Small intestine (tissue), 7 donors: ENCODE measurements around the gene DSN1. TPM values are rescaled to one million over a fixed set of nuclear protein-coding genes. Genes with fewer than 3 reads are reported as not detected.

Source experiments
- DNase-seq, 2 donors: peaks; one replicate each; pipeline versions ENCODE4 v3.0.0 to v3.0.0-alpha.2; 2013
- FAIRE-seq: peaks from 2 replicates; lab custom pipeline; 2012; peaks lifted over from hg19 to GRCh38; lab: Jason Lieb, UNC
- H3K27ac ChIP-seq, 3 donors: one replicate each; pipeline ENCODE4 v1.5.1; 2013; ENCODE audit warnings: low read length in 2 of 3, mild to moderate bottlenecking in 2 of 3, control low read depth in 1 of 3, inconsistent platforms in 1 of 3, low read depth in 1 of 3, moderate library complexity in 1 of 3
- H3K27me3 ChIP-seq, 3 donors: one replicate each; pipeline ENCODE4 v1.6.1; 2013; ENCODE audit warnings: low read length in 3 of 3, inconsistent platforms in 1 of 3; ENCODE audit not compliant: control insufficient read depth in 3 of 3, insufficient read depth in 3 of 3
- H3K36me3 ChIP-seq, 3 donors: one replicate each; pipeline ENCODE4 v1.6.1; 2013; ENCODE audit warnings: low read length in 3 of 3, inconsistent platforms in 1 of 3, low read depth in 1 of 3, mild to moderate bottlenecking in 1 of 3, moderate library complexity in 1 of 3; ENCODE audit not compliant: control insufficient read depth in 3 of 3, insufficient read depth in 2 of 3
- H3K4me1 ChIP-seq, 3 donors: one replicate each; pipeline ENCODE4 v1.6.1; 2013; ENCODE audit warnings: low read length in 2 of 3, inconsistent platforms in 1 of 3, low read depth in 1 of 3, mild to moderate bottlenecking in 1 of 3, moderate library complexity in 1 of 3; ENCODE audit not compliant: control insufficient read depth in 3 of 3, insufficient read depth in 2 of 3
- H3K4me3 ChIP-seq, 3 donors: one replicate each; pipeline ENCODE4 v1.5.1; 2013; ENCODE audit warnings: low read length in 3 of 3, control low read depth in 1 of 3, inconsistent platforms in 1 of 3, low read depth in 1 of 3, mild to moderate bottlenecking in 1 of 3, moderate library complexity in 1 of 3
- H3K9me3 ChIP-seq, 2 donors: one replicate each; pipeline ENCODE4 v1.6.1; 2013; ENCODE audit warnings: low read depth in 1 of 2, low read length in 1 of 2; ENCODE audit not compliant: control insufficient read depth in 2 of 2, insufficient read depth in 1 of 2
- whole genome bisulfite sequencing, 3 donors: extraction: QIAGEN DNeasy Blood & Tissue Kit; methylation state at CpG; one replicate each; pipeline ENCODE4 v1.1.7; 2013; 5-methylcytosine and 5-hydroxymethylcytosine counted together
- polyA plus RNA-seq, 4 donors: library from polyadenylated mRNA; stranded (reverse) in 3 of 4; unstranded in 1 of 4; fragments of 200-250 nt in 3 of 4; fragments of 120-200 nt in 1 of 4; gene quantifications; one replicate each; pipeline versions ENCODE4 v1.2.1 to v1.2.3, GENCODE V29; 2013
- donor health status: healthy with polysubstance abuse.
- donor health status: control.
- donor health status: control.
- donor health status: Bipolar disorder and iron deficiency.
- donor health status: healthy.

The DSN1 gene
- polyA plus RNA-seq, 4 donors, result 8.9 to 15.7 (median 11.6) TPM

GRCh38 chr20:36768768-36769430 is 4.7 kb downstream of the DSN1 start:
- Histone ChIP-seq H3K36me3 (peaks cover 0 to 10% (median 0%) of the 10 kb centered on the region in 3 donors), H3K27ac (no peak overlapping the region), H3K27me3 (no peaks in the 10 kb centered on the region), H3K4me1 (peaks cover 3 to 6% (median 3%) of the 10 kb centered on the region in 3 donors), H3K4me3 (no peak overlapping the region), H3K9me3 (no peaks in the 10 kb centered on the region)
- DNase-seq (no peak), FAIRE-seq (no peak)
- WGBS, 3 donors, result 75 to 85% (median 76%) methylated on average over 5 of the region's 5 CpGs

- FAIRE-seq (no peak), DNase-seq (no peak)
- Histone ChIP-seq H3K27ac (no peak overlapping the region), H3K4me1 (no peaks in the 10 kb centered on the region), H3K4me3 (no peak overlapping the region), H3K27me3 (no peaks in the 10 kb centered on the region), H3K36me3 (peaks cover 0 to 22% (median 0%) of the 10 kb centered on the region in 3 donors), H3K9me3 (no peaks in the 10 kb centered on the region)
- WGBS, 3 donors, result 94 to 97% (median 97%) methylated on average over 4 of the region's 4 CpGs
Observed at GRCh38 chr20:36761125-36761524, 12.4 kb downstream of the DSN1 start.

- Histone ChIP-seq H3K4me3 (no peak overlapping the region), H3K9me3 (no peaks in the 10 kb centered on the region), H3K36me3 (peaks cover 0 to 22% (median 0%) of the 10 kb centered on the region in 3 donors), H3K4me1 (no peaks in the 10 kb centered on the region), H3K27ac (no peak overlapping the region), H3K27me3 (no peaks in the 10 kb centered on the region)
- 85 to 90% (median 86%) methylated on average over 6 of the region's 6 CpGs for WGBS, 3 donors
- DNase-seq (no peak), FAIRE-seq (no peak)
Observed at GRCh38 chr20:36760647-36761046, 12.9 kb downstream of the DSN1 start.

DNA sequence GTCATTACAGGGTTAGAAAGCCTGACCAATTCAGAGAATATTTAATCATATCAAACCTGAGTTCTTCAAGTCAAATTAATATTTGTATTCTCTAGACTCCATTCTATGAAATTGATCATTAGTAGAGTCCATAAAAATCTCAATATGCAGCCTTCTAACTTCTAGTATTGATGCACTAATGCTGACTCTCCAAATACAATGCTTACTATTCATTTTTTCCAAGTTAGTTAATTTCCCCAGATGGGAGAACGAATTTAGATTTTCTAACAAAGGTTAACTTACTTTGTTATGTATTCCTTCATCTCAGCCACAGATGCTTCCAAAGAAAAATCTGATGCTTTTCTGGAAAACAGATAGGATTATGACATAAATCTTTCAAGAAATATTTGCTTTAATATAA is 15.3 kb downstream of the DSN1 start:
- FAIRE-seq (no peak), DNase-seq (no peak)
- Histone ChIP-seq H3K4me3 (no peak overlapping the region), H3K27ac (no peak overlapping the region), H3K9me3 (no peaks in the 10 kb centered on the region), H3K36me3 (peaks cover 3 to 26% (median 3%) of the 10 kb centered on the region in 3 donors), H3K27me3 (no peaks in the 10 kb centered on the region), H3K4me1 (no peaks in the 10 kb centered on the region)
- WGBS, 3 donors, result 84 to 97% (median 96%) methylated on average over 1 of the region's 1 CpG

GRCh38 chr20:36756496-36756895 is 17.1 kb downstream of the DSN1 start:
- H3K4me1 ChIP-seq, result no peaks in the 10 kb centered on the region
- no peaks in the 10 kb centered on the region for H3K27me3 ChIP-seq
- no peak overlapping the region for H3K27ac ChIP-seq
- no peaks in the 10 kb centered on the region for H3K9me3 ChIP-seq
- no peak for FAIRE-seq
- peaks cover 3 to 31% (median 6%) of the 10 kb centered on the region in 3 donors for H3K36me3 ChIP-seq
- H3K4me3 ChIP-seq, result no peak overlapping the region
- DNase-seq, result no peak

- no peaks in the 10 kb centered on the region for H3K4me1 ChIP-seq
- H3K4me3 ChIP-seq, result no peak overlapping the region
- H3K27me3 ChIP-seq, result no peaks in the 10 kb centered on the region
- peak; percentile 75 to 77 for DNase-seq
- FAIRE-seq, result no peak
- WGBS, 3 donors, result 9 to 13% (median 11%) methylated on average over 2 of the region's 2 CpGs
- no peak overlapping the region for H3K27ac ChIP-seq
- peaks cover 3 to 35% (median 6%) of the 10 kb centered on the region in 3 donors for H3K36me3 ChIP-seq
- H3K9me3 ChIP-seq, result no peaks in the 10 kb centered on the region
Observed at GRCh38 chr20:36754656-36755222, 18.8 kb downstream of the DSN1 start.

DNA sequence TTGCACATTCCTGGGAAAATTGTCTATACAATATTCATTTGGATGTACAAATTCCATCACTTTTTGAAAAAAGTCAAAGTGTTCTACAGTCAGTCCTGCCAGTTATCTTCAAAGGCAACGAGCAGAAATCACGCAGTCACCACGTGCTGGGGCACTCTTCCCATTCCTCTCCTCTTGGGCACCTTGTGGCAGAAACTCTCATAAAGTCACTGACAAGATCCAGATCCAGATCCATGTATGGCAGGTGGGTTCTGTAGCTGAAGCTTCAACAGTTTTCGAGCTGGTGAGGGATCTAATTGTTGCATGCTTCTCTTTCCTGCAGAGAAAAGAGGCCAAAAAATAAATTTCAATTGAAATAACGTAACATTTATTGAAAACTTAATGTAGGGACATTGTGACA is 21.0 kb downstream of the DSN1 start:
- Histone ChIP-seq H3K9me3 (no peaks in the 10 kb centered on the region), H3K4me1 (no peaks in the 10 kb centered on the region), H3K36me3 (peaks cover 3 to 29% (median 6%) of the 10 kb centered on the region in 3 donors), H3K27ac (no peak overlapping the region), H3K27me3 (no peaks in the 10 kb centered on the region), H3K4me3 (no peak overlapping the region)
- DNase-seq, result no peak
- FAIRE-seq, result no peak
- WGBS, 3 donors, result 88 to 94% (median 92%) methylated on average over 5 of the region's 5 CpGs

GRCh38 chr20:36745927-36746659 is 27.5 kb downstream of the DSN1 start, which contains the start of gene NDRG3:
TSS of gene NDRG3 (minus strand) at chr20:36746090. CDS start at chr20:36721735, 24,355 bp downstream.
- Histone ChIP-seq H3K9me3 (no peaks in the 10 kb centered on the region), H3K4me3 (peak within 1 kb of the TSS; percentile 80 to 92 (median 91)), H3K36me3 (peaks cover 0 to 5% (median 0%) of the 10 kb centered on the region in 3 donors), H3K27me3 (no peaks in the 10 kb centered on the region), H3K27ac (peak within 1 kb of the TSS in 2 of 3 donors; percentile 36 to 69), H3K4me1 (peaks cover 0 to 12% (median 0%) of the 10 kb centered on the region in 3 donors)
- 3 to 5% (median 3%) methylated on average over 28 to 63 of the region's 63 CpGs for WGBS, 3 donors
- FAIRE-seq (no peak), DNase-seq (peak; percentile 94 to 96)
